Pancreas (tissue), 10 donors: ENCODE measurements around the gene UBE2E2. TPM values are rescaled to one million over a fixed set of nuclear protein-coding genes. Genes with fewer than 3 reads are reported as not detected.

Experiments
- ATAC-seq, 4 donors: fragments of 200-7000 bp; cut with Tn5 transposase; one replicate each; pipeline versions ENCODE4 v1.8.0 to v1.9.1; 2020; ENCODE audit warnings: mild to moderate bottlenecking in 4 of 4, moderate library complexity in 4 of 4
- DNase-seq, 6 donors: peaks; one replicate each; pipeline ENCODE4 v3.0.0-alpha.2; 2020
- FAIRE-seq: peaks from 2 replicates; lab custom pipeline; 2012; peaks lifted over from hg19 to GRCh38; lab: Jason Lieb, UNC
- H3K27ac ChIP-seq, 4 donors: fragments of 200-600 bp; sonication (generic); 1 replicate in 3 of 4; 2 replicates in 1 of 4; pipeline versions ENCODE4 v1.5.0 to v1.8.0; 2020
- H3K27me3 ChIP-seq, 4 donors: fragments of 200-600 bp; one replicate each; pipeline ENCODE4 v1.8.0; 2021
- H3K36me3 ChIP-seq, 3 donors: fragments of 200-600 bp; sonication (generic) in 1 of 3; one replicate each; pipeline versions ENCODE4 v1.5.0 to v1.8.0; 2020 to 2021
- H3K4me1 ChIP-seq, 3 donors: fragments of 200-600 bp; one replicate each; pipeline ENCODE4 v1.8.0; 2021
- H3K4me3 ChIP-seq, 4 donors: fragments of 200-600 bp; sonication (generic) in 2 of 4; one replicate each; pipeline versions ENCODE4 v1.5.0 to v1.8.0; 2020 to 2021
- H3K9me3 ChIP-seq, 4 donors: fragments of 200-600 bp; one replicate each; pipeline ENCODE4 v1.8.0; 2021
- WGBS, 2 donors: extraction: QIAGEN DNeasy Blood & Tissue Kit; methylation state at CpG; one replicate each; pipeline ENCODE4 v1.1.7; 2013; 5-methylcytosine and 5-hydroxymethylcytosine counted together
- intact Hi-C, 3 donors: fragments of 100-400 bp; cut with DNase I; formaldehyde crosslinking; loops; one replicate each; pipeline versions ENCODE4 v1.11.1 to v1.14.2; 2022
- polyA plus RNA-seq, 2 donors: library from polyadenylated mRNA; stranded (reverse); fragments of 200-250 nt; gene quantifications; one replicate each; pipeline ENCODE4 v1.2.3, GENCODE V29; 2013
- total RNA-seq, 6 donors: library from RNA; stranded (reverse); fragmentation: NEBNext Ultra II Directional in 4 of 6; extraction: Animal tissue kit (Norgen Biotek cat#: 25700) in 4 of 6; gene quantifications; one replicate each; pipeline versions ENCODE4 v1.2.1 to v1.2.4, GENCODE V29; 2021 to 2023
- TF ChIP-seq, protein P1 (sequence below), 4 donors: fragments of 200-600 bp; sonication (generic) in 3 of 4; IDR thresholded peaks; one replicate each; pipeline versions ENCODE4 v1.5.0 to v1.8.0; 2021; ENCODE audit warnings: antibody characterized with exemption in 4 of 4
- donor health status: healthy with polysubstance abuse.
- donor health status: DM: no; HTN: no; CAD: no; lungs with moderate emphysema.
- donor health status: DM: no; HTN: no; CAD: no.
- donor health status: control.
- donor health status: control.
- donor health status: Bipolar disorder and iron deficiency.
- donor health status: DM: yes; HTN: yes; CAD: no.
- donor health status: DM: no; HTN: no; CAD: no.
- donor health status: DM: no; HTN: no; CAD: no.
- donor health status: DM: yes; HTN: yes; CAD: no.

UBE2E2 gene
- total and polyA plus RNA-seq, 8 donors: 3.3 to 11.6 (median 5.8) TPM

DNA sequence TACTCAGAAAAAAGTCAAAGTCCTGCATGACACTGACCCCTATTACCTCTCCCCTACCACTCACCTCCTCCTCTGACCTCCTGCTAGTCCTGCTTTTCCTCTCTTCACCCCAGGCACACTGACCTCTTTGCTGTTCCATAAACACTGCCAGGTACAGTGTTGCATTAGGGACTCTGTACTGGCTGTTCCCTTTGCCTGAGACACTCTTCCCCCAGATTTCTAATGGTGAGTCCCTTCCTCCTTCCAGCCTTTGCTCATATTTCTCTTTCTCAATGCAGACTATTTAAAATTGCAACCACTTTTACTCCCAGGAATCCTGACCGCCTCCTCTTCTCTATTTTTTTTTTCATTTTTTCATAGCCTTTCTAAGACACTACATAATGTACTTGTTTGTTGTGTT, 36.3 kb upstream of the UBE2E2 start:
- no peaks in the 10 kb centered on the region for H3K4me1 ChIP-seq
- no peaks in the 10 kb centered on the region for H3K27me3 ChIP-seq
- intact Hi-C loops: no loop called here
- no peak overlapping the region for H3K4me3 ChIP-seq
- no peak overlapping the region for H3K27ac ChIP-seq
- TF ChIP-seq, protein P1, sequence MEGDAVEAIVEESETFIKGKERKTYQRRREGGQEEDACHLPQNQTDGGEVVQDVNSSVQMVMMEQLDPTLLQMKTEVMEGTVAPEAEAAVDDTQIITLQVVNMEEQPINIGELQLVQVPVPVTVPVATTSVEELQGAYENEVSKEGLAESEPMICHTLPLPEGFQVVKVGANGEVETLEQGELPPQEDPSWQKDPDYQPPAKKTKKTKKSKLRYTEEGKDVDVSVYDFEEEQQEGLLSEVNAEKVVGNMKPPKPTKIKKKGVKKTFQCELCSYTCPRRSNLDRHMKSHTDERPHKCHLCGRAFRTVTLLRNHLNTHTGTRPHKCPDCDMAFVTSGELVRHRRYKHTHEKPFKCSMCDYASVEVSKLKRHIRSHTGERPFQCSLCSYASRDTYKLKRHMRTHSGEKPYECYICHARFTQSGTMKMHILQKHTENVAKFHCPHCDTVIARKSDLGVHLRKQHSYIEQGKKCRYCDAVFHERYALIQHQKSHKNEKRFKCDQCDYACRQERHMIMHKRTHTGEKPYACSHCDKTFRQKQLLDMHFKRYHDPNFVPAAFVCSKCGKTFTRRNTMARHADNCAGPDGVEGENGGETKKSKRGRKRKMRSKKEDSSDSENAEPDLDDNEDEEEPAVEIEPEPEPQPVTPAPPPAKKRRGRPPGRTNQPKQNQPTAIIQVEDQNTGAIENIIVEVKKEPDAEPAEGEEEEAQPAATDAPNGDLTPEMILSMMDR (IDR thresholded peaks at IDR 0.05): no peak
- no peaks in the 10 kb centered on the region for H3K9me3 ChIP-seq
- no peak for FAIRE-seq
- no peak for ATAC-seq
- H3K36me3 ChIP-seq: no peaks in the 10 kb centered on the region
- WGBS, 2 donors: 94 to 95% methylated on average over 1 of the region's 1 CpG
- DNase-seq: no peak

DNA sequence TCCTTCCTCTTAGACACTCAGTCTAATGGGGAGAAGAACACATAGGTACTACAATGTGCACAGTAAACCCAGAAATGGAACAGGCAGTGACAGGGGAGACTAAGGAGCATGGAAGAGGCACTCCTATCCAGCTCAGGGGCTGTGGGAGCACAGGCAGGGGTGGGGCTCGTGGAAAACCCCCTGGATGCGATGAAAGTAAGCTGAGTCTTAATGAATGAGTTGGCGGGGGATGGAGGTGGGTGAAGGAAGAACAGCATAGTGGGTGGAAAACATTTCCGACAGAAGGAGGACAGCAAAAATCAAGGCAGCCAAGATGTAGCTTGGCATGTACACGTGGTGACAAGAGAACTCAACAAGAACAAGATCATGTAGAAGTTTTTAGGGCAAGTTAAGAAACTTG, 33.6 kb upstream of the UBE2E2 start:
- ATAC-seq: no peak
- 72 to 75% methylated on average over 5 of the region's 5 CpGs for WGBS, 2 donors

DNA sequence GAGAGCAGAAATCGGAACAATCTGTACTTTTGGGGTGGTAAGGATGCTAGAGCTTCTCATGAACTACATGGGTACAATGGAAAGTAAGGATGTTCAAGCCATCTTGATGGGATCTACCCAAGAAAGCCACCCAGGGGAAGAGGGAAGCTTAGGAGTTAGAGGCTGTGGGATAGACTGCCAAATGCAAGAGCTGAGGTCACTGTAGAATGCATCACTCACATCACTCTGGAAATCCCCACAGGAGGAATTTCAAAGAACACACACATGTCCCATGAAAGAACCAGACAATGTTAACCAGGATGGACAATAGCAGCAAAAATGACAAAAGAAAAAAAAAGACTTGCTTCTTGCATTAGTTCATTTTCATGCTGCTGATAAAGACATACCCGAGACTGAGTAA, 32.8 kb upstream of the UBE2E2 start:
- no peak overlapping the region for H3K27ac ChIP-seq
- 65 to 68% methylated on average over 2 of the region's 2 CpGs for whole genome bisulfite sequencing, 2 donors
- no peak overlapping the region for H3K4me3 ChIP-seq
- no peaks in the 10 kb centered on the region for H3K36me3 ChIP-seq
- TF ChIP-seq, protein P1 (IDR thresholded peaks at IDR 0.05): no peak
- no peak for FAIRE-seq
- no peaks in the 10 kb centered on the region for H3K27me3 ChIP-seq
- H3K9me3 ChIP-seq: no peaks in the 10 kb centered on the region
- ATAC-seq: no peak
- DNase-seq: no peak
- H3K4me1 ChIP-seq: no peaks in the 10 kb centered on the region
- intact Hi-C loops: no loop called here

More for the DNA sequence above, 33.6 kb upstream of the UBE2E2 start:
- no peak overlapping the region for H3K27ac ChIP-seq
- no peaks in the 10 kb centered on the region for H3K9me3 ChIP-seq
- no peaks in the 10 kb centered on the region for H3K36me3 ChIP-seq
- H3K27me3 ChIP-seq: no peaks in the 10 kb centered on the region
- DNase-seq (no peak), FAIRE-seq (no peak)
- intact Hi-C loops: no loop called here
- no peaks in the 10 kb centered on the region for H3K4me1 ChIP-seq
- H3K4me3 ChIP-seq: no peak overlapping the region
- TF ChIP-seq, protein P1 (IDR thresholded peaks at IDR 0.05): no peak

DNA sequence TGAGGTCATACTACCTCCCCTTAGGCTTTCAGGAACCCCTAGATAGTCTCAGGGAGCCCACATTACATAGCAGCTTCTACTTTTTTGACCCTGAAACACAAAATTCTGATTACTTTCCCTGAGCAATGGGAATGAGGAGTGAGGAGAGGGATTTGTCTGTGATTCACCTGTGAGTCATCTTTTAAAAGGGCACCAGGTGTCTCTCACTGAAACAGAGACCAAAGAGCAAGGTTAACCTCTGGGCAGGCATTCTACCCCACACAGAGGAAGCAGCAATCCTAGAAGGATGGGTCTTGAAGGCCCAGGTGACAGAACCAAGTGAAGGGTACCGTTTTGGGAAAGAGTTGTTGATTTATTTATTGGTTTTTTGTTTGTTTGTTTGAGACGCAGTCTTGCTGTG, 31.1 kb upstream of the UBE2E2 start:
- no peak overlapping the region for H3K27ac ChIP-seq
- WGBS, 2 donors: 60 to 84% methylated on average over 2 of the region's 2 CpGs
- intact Hi-C loops: no loop called here

DNA sequence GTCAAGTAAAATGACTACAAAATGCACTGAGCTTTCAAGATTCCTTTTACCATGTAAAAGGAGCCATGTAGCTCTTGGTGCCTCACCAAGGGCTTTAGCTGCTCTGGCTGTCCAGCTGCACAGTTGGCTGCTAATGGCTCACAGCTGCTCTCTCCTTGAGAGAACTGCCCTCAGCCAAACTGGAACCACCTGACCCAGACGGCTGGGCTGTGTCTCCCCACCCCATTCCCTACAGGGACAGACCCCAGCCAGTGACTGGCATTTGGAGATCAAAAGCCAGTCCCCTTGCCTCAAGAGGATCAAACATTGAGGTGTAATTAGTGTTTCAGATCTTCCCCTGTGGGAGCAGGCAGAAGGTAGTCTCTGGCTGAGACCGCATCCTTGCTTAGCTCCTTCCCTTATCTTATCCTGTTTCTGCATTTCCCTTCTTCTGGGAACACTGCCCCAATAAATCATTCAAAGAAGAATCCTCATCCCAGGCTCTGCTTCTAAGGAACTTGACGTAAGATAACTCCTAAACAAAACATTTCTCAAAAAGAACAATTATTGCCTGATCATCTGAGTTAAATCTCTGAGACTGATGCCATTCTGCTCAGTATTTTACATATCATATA, 28.6 kb upstream of the UBE2E2 start:
- TF ChIP-seq, protein P1 (IDR thresholded peaks at IDR 0.05): no peak
- no peak for DNase-seq
- FAIRE-seq: no peak

More for the DNA sequence above, 31.1 kb upstream of the UBE2E2 start:
- Histone ChIP-seq H3K9me3 (no peaks in the 10 kb centered on the region), H3K27me3 (no peaks in the 10 kb centered on the region), H3K36me3 (no peaks in the 10 kb centered on the region), H3K4me3 (no peak overlapping the region), H3K4me1 (no peaks in the 10 kb centered on the region)
- no peak for ATAC-seq
- no peak for FAIRE-seq
- DNase-seq: no peak
- TF ChIP-seq, protein P1 (IDR thresholded peaks at IDR 0.05): no peak

More for the DNA sequence above, 28.6 kb upstream of the UBE2E2 start:
- no peaks in the 10 kb centered on the region for H3K9me3 ChIP-seq
- no peaks in the 10 kb centered on the region for H3K36me3 ChIP-seq
- no peak overlapping the region for H3K4me3 ChIP-seq
- H3K27me3 ChIP-seq: no peaks in the 10 kb centered on the region
- intact Hi-C loops: no loop called here
- 52 to 62% methylated on average over 3 of the region's 3 CpGs for WGBS, 2 donors
- H3K4me1 ChIP-seq: no peaks in the 10 kb centered on the region
- no peak overlapping the region for H3K27ac ChIP-seq
- no peak for ATAC-seq
